HepG2 (cell line): ENCODE measurements around the gene BRSK2. TPM values are rescaled to one million over a fixed set of nuclear protein-coding genes. Genes with fewer than 3 reads are reported as not detected.

Experiments used
- ATAC-seq: fragments of 200-7000 bp; cut with Tn5 transposase; 3 replicates; pipeline ENCODE4 v1.9.1; 2020; ENCODE audit warnings: mild to moderate bottlenecking, moderate library complexity
- BruUV-seq: library from RNA; stranded (reverse); fragments of 400-500 nt; replicated peaks from 2 replicates; lab custom pipeline; 2021; lab: Mats Ljungman, UMichigan
- CTCF ChIA-PET: fragments of 300-600 bp; formaldehyde crosslinking; extraction: SDS; loops from one replicate; lab custom pipeline; 2021; ENCODE audit warnings: low total read pairs, inconsistent platforms, low intra/inter-chr PET ratio; lab: Yijun Ruan, JAX
- POLR2A ChIA-PET: fragments of 350-600 bp; sonication (Branson Sonifier 250); formaldehyde crosslinking; loops from one replicate; lab custom pipeline; 2020; ENCODE audit warnings: antibody characterized with exemption, inconsistent platforms; lab: Yijun Ruan, JAX
- DNase-seq: peaks from one replicate; pipeline ENCODE4 v3.0.0-alpha.2; 2015; ENCODE audit warnings: low spot score
- FAIRE-seq: peaks from 3 replicates; lab custom pipeline; 2011; peaks lifted over from hg19 to GRCh38; lab: Jason Lieb, UNC
- H2AFZ ChIP-seq: one replicate; pipeline ENCODE4 v1.6.1; 2011; ENCODE audit warnings: low read length, inconsistent platforms
- H3K27ac ChIP-seq: fragments of 300-600 bp; 3 replicates; pipeline ENCODE4 v1.8.0; 2011; ENCODE audit warnings: mixed run types, mild to moderate bottlenecking, mixed read lengths, low read length, inconsistent platforms; ENCODE audit not compliant: insufficient read depth; ENCODE audit errors: extremely low read length
- H3K27me3 ChIP-seq, 2 experiments: fragments of 200-600 bp in 1 of 2; 2 replicates in 1 of 2; 3 replicates in 1 of 2; pipeline versions ENCODE4 v1.6.0 to v1.8.0; 2011; ENCODE audit warnings: low read length in 2 of 2, mild to moderate bottlenecking in 2 of 2, moderate library complexity in 2 of 2, inconsistent platforms in 1 of 2; ENCODE audit not compliant: insufficient read depth in 2 of 2, control insufficient read depth in 1 of 2
- H3K36me3 ChIP-seq, 2 experiments: fragments of 200-600 bp in 1 of 2; replicated peaks in 1 of 2; 2 replicates in 1 of 2; 3 replicates in 1 of 2; pipeline versions ENCODE4 v1.5.1 to v1.8.0; 2011; ENCODE audit warnings: low read length in 2 of 2, inconsistent platforms in 1 of 2; ENCODE audit not compliant: insufficient read depth in 2 of 2, control insufficient read depth in 1 of 2
- H3K4me1 ChIP-seq: 2 replicates; pipeline ENCODE4 v1.5.1; 2012; ENCODE audit warnings: low read length, inconsistent platforms; ENCODE audit not compliant: insufficient read depth
- H3K4me2 ChIP-seq: 2 replicates; pipeline ENCODE4 v1.6.0; 2011; ENCODE audit warnings: low read depth, low read length, inconsistent platforms
- H3K4me3 ChIP-seq, 3 experiments: fragments of 200-600 bp in 1 of 3; sonication (generic), shearing (Covaris generic) in 1 of 3; replicated peaks in 1 of 3; 2 replicates each; pipeline ENCODE4 v1.5.1; 2011 to 2016; ENCODE audit warnings: low read length in 3 of 3, inconsistent platforms in 2 of 3, low read depth in 2 of 3, mild to moderate bottlenecking in 2 of 3, control low read depth in 1 of 3, mixed read lengths in 1 of 3; ENCODE audit not compliant: insufficient read depth in 1 of 3
- H3K79me2 ChIP-seq: one replicate; pipeline ENCODE4 v1.6.1; 2011; ENCODE audit warnings: low read length, inconsistent platforms; ENCODE audit not compliant: insufficient read depth
- H3K9ac ChIP-seq: 2 replicates; pipeline ENCODE4 v1.6.0; 2011; ENCODE audit warnings: mild to moderate bottlenecking, low read depth, low read length, inconsistent platforms; ENCODE audit not compliant: insufficient read depth
- H3K9me3 ChIP-seq: 2 replicates; pipeline ENCODE4 v1.5.1; 2012; ENCODE audit warnings: mild to moderate bottlenecking, low read length
- H4K20me1 ChIP-seq: 2 replicates; pipeline ENCODE4 v1.6.0; 2011; ENCODE audit warnings: inconsistent platforms, mild to moderate bottlenecking, low read length, moderate library complexity; ENCODE audit not compliant: insufficient read depth
- HNF1A ChIP-seq, 2 experiments: sonication (generic) in 1 of 2; formaldehyde crosslinking in 1 of 2; IDR thresholded peaks; 2 replicates each; pipeline versions ENCODE4 v1.4.0 to v1.6.1; 2016 to 2020; ENCODE audit warnings: borderline replicate concordance in 1 of 2, low read depth in 1 of 2, mild to moderate bottlenecking in 1 of 2, missing genetic modification reagents in 1 of 2
- HNF4G ChIP-seq, 2 experiments: sonication (generic) in 1 of 2; formaldehyde crosslinking in 1 of 2; IDR thresholded peaks; 2 replicates each; pipeline versions ENCODE4 v1.4.0 to v1.6.1; 2011 to 2020; ENCODE audit warnings: borderline replicate concordance in 2 of 2, low read depth in 2 of 2, mild to moderate bottlenecking in 2 of 2, low read length in 1 of 2, missing genetic modification reagents in 1 of 2, moderate library complexity in 1 of 2
- KMT2B ChIP-seq: IDR thresholded peaks from 2 replicates; pipeline ENCODE4 v1.6.1; 2016; ENCODE audit warnings: missing genetic modification reagents, missing compliant biosample characterization
- RBM22 ChIP-seq: fragments of 200-400 bp; formaldehyde crosslinking; optimal IDR thresholded peaks from 2 replicates; pipeline ENCODE3; 2017; ENCODE audit warnings: mild to moderate bottlenecking, low read length, moderate library complexity
- TOPORS ChIP-seq: sonication (generic); formaldehyde crosslinking; IDR thresholded peaks from 2 replicates; pipeline ENCODE4 v1.8.0; 2023; ENCODE audit warnings: mild to moderate bottlenecking, missing genetic modification reagents
- ZFP82 ChIP-seq: sonication (generic); formaldehyde crosslinking; IDR thresholded peaks from 2 replicates; pipeline ENCODE4 v1.5.1; 2020; ENCODE audit warnings: mild to moderate bottlenecking, missing genetic modification reagents, borderline replicate concordance
- ZNF446 ChIP-seq: sonication (generic); formaldehyde crosslinking; IDR thresholded peaks from 2 replicates; pipeline ENCODE4 v1.5.0; 2020; ENCODE audit warnings: mild to moderate bottlenecking, missing genetic modification reagents
- ZNF672 ChIP-seq: sonication (generic); formaldehyde crosslinking; IDR thresholded peaks from 2 replicates; pipeline ENCODE4 v1.8.1; 2022; ENCODE audit warnings: missing genetic modification reagents
- WGBS: methylation state at CpG from one replicate; pipeline ENCODE4 v1.1.6; 2017; ENCODE audit warnings: low lambda C conversion rate; 5-methylcytosine and 5-hydroxymethylcytosine counted together
- in situ Hi-C: cut with HindIII; loops from 2 replicates; pipeline ENCODE4 v1.10.0; 2017; ENCODE audit warnings: low pct_unique_long_range_greater_than_20kb; ENCODE audit not compliant: extremely low pct_ligation_motif_present
- intact Hi-C: fragments of 100-400 bp; cut with micrococcal nuclease; formaldehyde crosslinking; loops from one replicate; pipeline ENCODE4 v1.10.0; 2022; ENCODE audit not compliant: unreplicated experiment
- polyA plus RNA-seq, 8 experiments: library from polyadenylated mRNA; depleted of rRNA in 3 of 8; stranded (reverse) in 7 of 8; unstranded in 1 of 8; fragments of >200 nt; fragmentation: Illumina TruSeq in 4 of 8; extraction: Trizol in 4 of 8; gene quantifications; 2 replicates each; pipeline versions ENCODE4 v1.2.1 to v1.2.3, GENCODE V29; 2011 to 2016; ENCODE audit warnings: low read depth in 4 of 8, missing spikeins in 1 of 8, mixed read lengths in 1 of 8; ENCODE audit not compliant: insufficient read depth in 1 of 8
- total RNA-seq, 5 experiments: library from RNA; depleted of rRNA; stranded (reverse); fragments of >200 nt; fragmentation: Illumina TruSeq; extraction: Trizol; gene quantifications; 2 replicates each; pipeline ENCODE4 v1.2.3, GENCODE V29; 2016; ENCODE audit warnings: low read depth in 1 of 5

Gene BRSK2
- total and polyA plus RNA-seq, 2 of the 13 experiments (the other 11 are each of a cell fraction or from before 2014, with no cell fraction given), result 0.74 to 1.1 TPM

- no peak overlapping the region for H2AFZ ChIP-seq
- H3K36me3 ChIP-seq, result peaks cover 14 to 29% of the 10 kb centered on the region in 2 experiments; a peak in 4 of 5 replicates
- no peak for DNase-seq
- H3K79me2 ChIP-seq, result no peaks in the 10 kb centered on the region
- H3K27me3 ChIP-seq, result no peaks in the 10 kb centered on the region
- H3K27ac ChIP-seq, result no peak overlapping the region
- H3K9ac ChIP-seq, result no peak overlapping the region
- POLR2A ChIA-PET, result no interaction called here
- 92% methylated on average over 5 of the region's 12 CpGs for WGBS
- in situ Hi-C loops, result no loop called here
- TF ChIP-seq TOPORS (CRISPR knock-in tag) (no peak), ZNF672 (CRISPR knock-in tag) (no peak), KMT2B (CRISPR knock-in tag) (no peak), ZFP82 (CRISPR knock-in tag) (no peak)
- TF ChIP-seq, all 625 proteins: peak for 0
- Histone ChIP-seq H3K4me2 (no peak overlapping the region), H3K4me1 (no peaks in the 10 kb centered on the region), H3K4me3 (no peak overlapping the region), H3K9me3 (no peaks in the 10 kb centered on the region), H4K20me1 (peaks cover 2% of the 10 kb centered on the region; the same call in 1 of the 2 replicates)
- no TSS peak for BruUV-seq
- FAIRE-seq, result no peak
- intact Hi-C loops, result no loop called here
- no peak for ATAC-seq
- CTCF ChIA-PET, result no interaction called here
Observed at GRCh38 chr11:1479678-1480118, 90.0 kb downstream of the BRSK2 start.

GRCh38 chr11:1480191-1480554 is 90.4 kb downstream of the BRSK2 start:
- WGBS, result 85% methylated on average over 13 of the region's 13 CpGs
- Histone ChIP-seq H3K27me3 (no peaks in the 10 kb centered on the region), H3K4me2 (no peak overlapping the region), H4K20me1 (peaks cover 2% of the 10 kb centered on the region; the same call in 1 of the 2 replicates), H3K4me1 (no peaks in the 10 kb centered on the region), H3K27ac (no peak overlapping the region), H3K4me3 (no peak overlapping the region), H3K9ac (no peak overlapping the region), H3K79me2 (no peaks in the 10 kb centered on the region), H3K9me3 (no peaks in the 10 kb centered on the region), H3K36me3 (peaks cover 14 to 27% of the 10 kb centered on the region in 2 experiments; a peak in 4 of 5 replicates)
- CTCF ChIA-PET, result no interaction called here
- DNase-seq, result no peak
- no peak for FAIRE-seq
- intact Hi-C loops, result no loop called here
- ATAC-seq, result no peak
- TF ChIP-seq ZNF446 (no peak), HNF1A (IDR thresholded peaks at IDR 0.05; ENCODE audit: low read depth) (no peak), HNF1A (CRISPR knock-in tag; IDR thresholded peaks at IDR 0.05; ENCODE audit: borderline replicate concordance) (no peak), HNF4G (IDR thresholded peaks at IDR 0.05; ENCODE audit: borderline replicate concordance, low read depth, low read length) (no peak), HNF4G (CRISPR knock-in tag; IDR thresholded peaks at IDR 0.05; ENCODE audit: borderline replicate concordance, low read depth) (no peak), RBM22 (no peak)
- TF ChIP-seq, all 625 proteins: peak for 0
- in situ Hi-C loops, result no loop called here
- BruUV-seq, result no TSS peak
- POLR2A ChIA-PET, result no interaction called here
- H2AFZ ChIP-seq, result no peak overlapping the region
